Liver (tissue), 9 donors: ENCODE measurements around the gene HCN3. TPM values are rescaled to one million over a fixed set of nuclear protein-coding genes. Genes with fewer than 3 reads are reported as not detected.

Experiments used
- DNase-seq: peaks from one replicate; pipeline ENCODE4 v3.0.0-alpha.2; 2017; ENCODE audit warnings: low spot score
- H3K27ac ChIP-seq, 2 donors: one replicate each; pipeline ENCODE4 v1.7.0; 2013; ENCODE audit warnings: inconsistent platforms in 2 of 2, low read length in 2 of 2, control low read depth in 1 of 2, low read depth in 1 of 2, mild to moderate bottlenecking in 1 of 2
- H3K27me3 ChIP-seq, 4 donors: one replicate each; pipeline versions ENCODE4 v1.6.1 to v1.7.0; 2013; ENCODE audit warnings: low read length in 3 of 4, inconsistent platforms in 1 of 4, mild to moderate bottlenecking in 1 of 4, moderate library complexity in 1 of 4; ENCODE audit not compliant: control insufficient read depth in 4 of 4, insufficient read depth in 4 of 4
- H3K36me3 ChIP-seq, 4 donors: one replicate each; pipeline versions ENCODE4 v1.6.1 to v1.7.0; 2013; ENCODE audit warnings: low read length in 3 of 4, mild to moderate bottlenecking in 3 of 4, low read depth in 1 of 4, moderate library complexity in 1 of 4; ENCODE audit not compliant: control insufficient read depth in 4 of 4, insufficient read depth in 3 of 4
- H3K4me1 ChIP-seq, 4 donors: one replicate each; pipeline versions ENCODE4 v1.6.1 to v1.7.0; 2013; ENCODE audit warnings: low read length in 3 of 4, mild to moderate bottlenecking in 3 of 4, moderate library complexity in 1 of 4; ENCODE audit not compliant: control insufficient read depth in 4 of 4, insufficient read depth in 4 of 4
- H3K4me3 ChIP-seq, 3 donors: one replicate each; pipeline versions ENCODE4 v1.6.1 to v1.7.0; 2013; ENCODE audit warnings: low read length in 3 of 3, control low read depth in 1 of 3, low read depth in 1 of 3, mild to moderate bottlenecking in 1 of 3
- H3K9ac ChIP-seq, 2 donors: one replicate each; pipeline ENCODE4 v1.7.0; 2013; ENCODE audit warnings: low read length in 2 of 2, mild to moderate bottlenecking in 2 of 2, moderate library complexity in 2 of 2, control low read depth in 1 of 2, low read depth in 1 of 2
- H3K9me3 ChIP-seq, 4 donors: one replicate each; pipeline versions ENCODE4 v1.6.1 to v1.7.0; 2013; ENCODE audit warnings: low read length in 3 of 4; ENCODE audit not compliant: control insufficient read depth in 4 of 4
- EGR1 ChIP-seq, 2 donors: IDR thresholded peaks; 2 replicates each; pipeline ENCODE4 v1.6.1; 2016 to 2018; ENCODE audit warnings: antibody characterized with exemption in 2 of 2, low read depth in 2 of 2
- FOXA1 ChIP-seq: IDR thresholded peaks from 2 replicates; pipeline ENCODE4 v1.6.1; 2016; ENCODE audit warnings: antibody characterized with exemption
- FOXA2 ChIP-seq: IDR thresholded peaks from 2 replicates; pipeline ENCODE4 v1.6.1; 2016; ENCODE audit warnings: antibody characterized with exemption
- GABPA ChIP-seq, 2 donors: IDR thresholded peaks in 1 of 2; conservative IDR thresholded peaks in 1 of 2; 2 replicates each; pipeline ENCODE4 v1.6.1; 2016; ENCODE audit warnings: antibody characterized with exemption in 2 of 2, mild to moderate bottlenecking in 1 of 2, moderate library complexity in 1 of 2
- HNF4A ChIP-seq, 2 donors: conservative IDR thresholded peaks; 2 replicates each; pipeline ENCODE4 v1.6.1; 2016; ENCODE audit warnings: antibody characterized with exemption in 2 of 2, mild to moderate bottlenecking in 2 of 2
- HNF4G ChIP-seq: IDR thresholded peaks from 2 replicates; pipeline ENCODE4 v1.6.1; 2016; ENCODE audit warnings: antibody characterized with exemption
- JUND ChIP-seq, 2 donors: IDR thresholded peaks; 2 replicates each; pipeline ENCODE4 v1.6.1; 2016; ENCODE audit warnings: antibody characterized with exemption in 2 of 2
- NR2F2 ChIP-seq: IDR thresholded peaks from 2 replicates; pipeline ENCODE4 v1.6.1; 2016; ENCODE audit warnings: antibody characterized with exemption
- RAD21 ChIP-seq, 2 donors: IDR thresholded peaks; 2 replicates each; pipeline ENCODE4 v1.6.1; 2016; ENCODE audit warnings: antibody characterized with exemption in 2 of 2, mild to moderate bottlenecking in 2 of 2
- RXRA ChIP-seq, 2 donors: IDR thresholded peaks; 2 replicates each; pipeline ENCODE4 v1.6.1; 2017 to 2018; ENCODE audit warnings: antibody characterized with exemption in 2 of 2, mild to moderate bottlenecking in 1 of 2
- SP1 ChIP-seq: IDR thresholded peaks from 2 replicates; pipeline ENCODE4 v1.6.1; 2018; ENCODE audit warnings: antibody characterized with exemption, mild to moderate bottlenecking
- TAF1 ChIP-seq: conservative IDR thresholded peaks from 2 replicates; pipeline ENCODE4 v1.6.1; 2016; ENCODE audit warnings: antibody characterized with exemption, mild to moderate bottlenecking
- YY1 ChIP-seq: IDR thresholded peaks from 2 replicates; pipeline ENCODE4 v1.6.1; 2016; ENCODE audit warnings: antibody characterized with exemption, mild to moderate bottlenecking
- WGBS: extraction: QIAGEN DNeasy Blood & Tissue Kit; methylation state at CpG from one replicate; pipeline ENCODE4 v1.1.7; 2013; 5-methylcytosine and 5-hydroxymethylcytosine counted together
- polyA plus RNA-seq, 2 donors: library from polyadenylated mRNA; stranded (reverse) in 1 of 2; unstranded in 1 of 2; fragments of 200-250 nt in 1 of 2; fragments of >200 nt in 1 of 2; fragmentation: Nextera tagmentation in 1 of 2; extraction: Ambion mirVana in 1 of 2; gene quantifications; one replicate each; pipeline versions ENCODE4 v1.2.1 to v1.2.3, GENCODE V29; 2013 to 2015
- total RNA-seq, 2 donors: library from RNA; depleted of rRNA; stranded (reverse); fragments of >200 nt; gene quantifications; one replicate each; pipeline ENCODE4 v1.2.3, GENCODE V29; 2014
- TF ChIP-seq, protein P1 (sequence below): fragments of 150-350 bp; IDR thresholded peaks from 2 replicates; pipeline ENCODE4 v1.5.1; 2017; ENCODE audit warnings: improper control_type of control experiment, low read depth, low read length; ENCODE audit not compliant: missing input control
- TF ChIP-seq, protein P2 (sequence below): IDR thresholded peaks from 2 replicates; pipeline ENCODE4 v1.6.1; 2016; ENCODE audit warnings: antibody characterized with exemption
- TF ChIP-seq, protein P3 (sequence below): IDR thresholded peaks from 2 replicates; pipeline ENCODE4 v1.6.1; 2016; ENCODE audit warnings: antibody characterized with exemption
- donor health status: healthy.
- donor health status: healthy.
- donor health status: healthy.
- donor health status: healthy.
- donor health status: healthy.

The HCN3 gene
- total and polyA plus RNA-seq, 4 donors = 0.33 to 1.5 (median 0.93) TPM

DNA sequence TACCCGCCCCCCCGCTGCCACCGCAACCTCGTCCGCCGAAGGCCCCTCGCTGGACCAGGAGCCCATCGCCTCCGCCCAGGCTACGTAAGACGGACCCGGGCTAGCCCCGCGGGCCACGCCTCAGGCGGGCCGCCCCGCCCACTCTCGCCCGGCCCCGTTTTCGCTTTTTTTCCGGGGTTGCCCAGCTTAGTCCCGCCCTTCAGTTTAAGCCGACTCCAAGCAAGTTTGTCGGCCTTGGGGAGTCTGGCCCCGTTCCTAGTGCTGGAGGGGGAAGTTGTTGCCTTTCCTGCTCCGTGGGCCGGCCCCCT, 46.4 kb downstream of the HCN3 start:
- peak overlapping the region; percentile 52 to 75 for H3K9ac ChIP-seq
- H3K4me1 ChIP-seq = peaks cover 2 to 35% (median 22%) of the 10 kb centered on the region in 4 donors
- H3K36me3 ChIP-seq = peaks cover 0 to 12% (median 11%) of the 10 kb centered on the region in 4 donors
- peak overlapping the region; percentile 65 to 78 (median 74) for H3K4me3 ChIP-seq
- WGBS = under 1% methylated on average over 29 of the region's 29 CpGs
- H3K27ac ChIP-seq = peak overlapping the region; percentile 90 to 93
- TF ChIP-seq, protein P1, sequence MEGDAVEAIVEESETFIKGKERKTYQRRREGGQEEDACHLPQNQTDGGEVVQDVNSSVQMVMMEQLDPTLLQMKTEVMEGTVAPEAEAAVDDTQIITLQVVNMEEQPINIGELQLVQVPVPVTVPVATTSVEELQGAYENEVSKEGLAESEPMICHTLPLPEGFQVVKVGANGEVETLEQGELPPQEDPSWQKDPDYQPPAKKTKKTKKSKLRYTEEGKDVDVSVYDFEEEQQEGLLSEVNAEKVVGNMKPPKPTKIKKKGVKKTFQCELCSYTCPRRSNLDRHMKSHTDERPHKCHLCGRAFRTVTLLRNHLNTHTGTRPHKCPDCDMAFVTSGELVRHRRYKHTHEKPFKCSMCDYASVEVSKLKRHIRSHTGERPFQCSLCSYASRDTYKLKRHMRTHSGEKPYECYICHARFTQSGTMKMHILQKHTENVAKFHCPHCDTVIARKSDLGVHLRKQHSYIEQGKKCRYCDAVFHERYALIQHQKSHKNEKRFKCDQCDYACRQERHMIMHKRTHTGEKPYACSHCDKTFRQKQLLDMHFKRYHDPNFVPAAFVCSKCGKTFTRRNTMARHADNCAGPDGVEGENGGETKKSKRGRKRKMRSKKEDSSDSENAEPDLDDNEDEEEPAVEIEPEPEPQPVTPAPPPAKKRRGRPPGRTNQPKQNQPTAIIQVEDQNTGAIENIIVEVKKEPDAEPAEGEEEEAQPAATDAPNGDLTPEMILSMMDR = no peak
- TF ChIP-seq, protein P2, sequence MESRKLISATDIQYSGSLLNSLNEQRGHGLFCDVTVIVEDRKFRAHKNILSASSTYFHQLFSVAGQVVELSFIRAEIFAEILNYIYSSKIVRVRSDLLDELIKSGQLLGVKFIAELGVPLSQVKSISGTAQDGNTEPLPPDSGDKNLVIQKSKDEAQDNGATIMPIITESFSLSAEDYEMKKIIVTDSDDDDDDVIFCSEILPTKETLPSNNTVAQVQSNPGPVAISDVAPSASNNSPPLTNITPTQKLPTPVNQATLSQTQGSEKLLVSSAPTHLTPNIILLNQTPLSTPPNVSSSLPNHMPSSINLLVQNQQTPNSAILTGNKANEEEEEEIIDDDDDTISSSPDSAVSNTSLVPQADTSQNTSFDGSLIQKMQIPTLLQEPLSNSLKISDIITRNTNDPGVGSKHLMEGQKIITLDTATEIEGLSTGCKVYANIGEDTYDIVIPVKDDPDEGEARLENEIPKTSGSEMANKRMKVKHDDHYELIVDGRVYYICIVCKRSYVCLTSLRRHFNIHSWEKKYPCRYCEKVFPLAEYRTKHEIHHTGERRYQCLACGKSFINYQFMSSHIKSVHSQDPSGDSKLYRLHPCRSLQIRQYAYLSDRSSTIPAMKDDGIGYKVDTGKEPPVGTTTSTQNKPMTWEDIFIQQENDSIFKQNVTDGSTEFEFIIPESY = no peak
- TF ChIP-seq HNF4G (no peak), HNF4A (conservative IDR thresholded peaks at IDR 0.05) (no peak), FOXA1 (no peak), RAD21 (IDR thresholded peaks at IDR 0.05) (no peak), SP1 (no peak), YY1 (no peak), NR2F2 (no peak), JUND (IDR thresholded peaks at IDR 0.05) (no peak), GABPA (IDR thresholded peaks at IDR 0.05 in 1 of 2, conservative IDR thresholded peaks at IDR 0.05 in 1 of 2) (no peak), TAF1 (no peak)
- TF ChIP-seq, protein P3, sequence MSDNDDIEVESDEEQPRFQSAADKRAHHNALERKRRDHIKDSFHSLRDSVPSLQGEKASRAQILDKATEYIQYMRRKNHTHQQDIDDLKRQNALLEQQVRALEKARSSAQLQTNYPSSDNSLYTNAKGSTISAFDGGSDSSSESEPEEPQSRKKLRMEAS = no peak
- peak; percentile 90 for DNase-seq
- no peaks in the 10 kb centered on the region for H3K9me3 ChIP-seq
- H3K27me3 ChIP-seq = no peaks in the 10 kb centered on the region

DNA sequence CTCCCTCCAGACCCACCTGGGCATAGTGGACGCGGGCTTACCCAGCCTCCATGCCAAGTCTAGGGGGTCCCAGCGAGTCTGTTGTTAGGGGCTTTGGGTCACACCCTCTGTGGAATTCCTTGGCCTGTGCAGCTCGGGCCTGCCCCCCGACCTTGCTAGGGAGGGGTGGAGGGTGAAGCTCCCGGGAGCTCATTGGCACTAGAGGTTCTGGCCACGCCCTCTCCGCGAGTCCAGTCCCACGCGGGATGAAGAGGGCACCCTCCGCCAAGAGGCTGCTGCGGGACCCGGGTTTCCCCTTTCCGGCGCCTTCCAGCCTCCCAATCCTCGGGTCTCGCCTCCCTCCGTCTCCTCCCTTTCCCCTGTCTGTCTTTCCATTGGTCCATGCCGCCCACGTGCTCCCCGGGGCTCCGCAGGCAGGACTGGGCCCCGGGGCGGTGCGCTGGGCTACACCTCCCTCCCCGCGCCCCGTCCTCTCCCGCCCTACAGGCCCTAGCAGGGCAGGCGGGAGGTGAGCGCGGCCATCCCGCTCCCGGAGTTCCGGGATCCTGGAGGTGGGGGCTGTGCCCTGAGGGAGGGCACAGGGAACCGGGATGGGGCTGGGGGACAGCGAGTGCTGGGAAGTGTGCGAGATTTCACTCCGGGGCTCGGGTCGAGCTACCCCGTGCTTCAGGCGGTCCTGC, 46.9 kb downstream of the HCN3 start:
- TF ChIP-seq, protein P3 = peak; percentile 75
- TF ChIP-seq EGR1 (IDR thresholded peaks at IDR 0.05; ENCODE audit: low read depth in 2 of 2) (peak in 1 of 2 donors; percentile 39), RXRA (IDR thresholded peaks at IDR 0.05) (peak in 1 of 2 donors; percentile 57), GABPA (IDR thresholded peaks at IDR 0.05 in 1 of 2, conservative IDR thresholded peaks at IDR 0.05 in 1 of 2) (peak in 1 of 2 donors; percentile 59), FOXA2 (no peak), FOXA1 (no peak), TAF1 (no peak), HNF4A (conservative IDR thresholded peaks at IDR 0.05) (peak in 1 of 2 donors; percentile 18), RAD21 (IDR thresholded peaks at IDR 0.05) (peak; percentile 43 to 52), YY1 (peak; percentile 54), NR2F2 (peak; percentile 67), SP1 (peak; percentile 79)
- TF ChIP-seq, protein P2 = peak; percentile 43
- Histone ChIP-seq H3K27me3 (no peaks in the 10 kb centered on the region), H3K4me1 (peaks cover 2 to 35% (median 22%) of the 10 kb centered on the region in 4 donors), H3K4me3 (peak overlapping the region; percentile 74 to 81 (median 78)), H3K36me3 (peaks cover 0 to 8% (median 6%) of the 10 kb centered on the region in 4 donors), H3K27ac (peak overlapping the region; percentile 90 to 93), H3K9ac (peak overlapping the region; percentile 61 to 75), H3K9me3 (no peaks in the 10 kb centered on the region)
- WGBS = under 1% methylated on average over 44 of the region's 44 CpGs
- DNase-seq = peak; percentile 90
